Epidermal melanocyte (primary cell): ENCODE results near the gene DUSP10.

ENCODE experiments used
- DNase-seq: peaks from one replicate; pipeline ENCODE4 v3.0.0; 2011; ENCODE audit warnings: low spot score; ENCODE audit not compliant: insufficient read length

Gene DUSP10

DNA sequence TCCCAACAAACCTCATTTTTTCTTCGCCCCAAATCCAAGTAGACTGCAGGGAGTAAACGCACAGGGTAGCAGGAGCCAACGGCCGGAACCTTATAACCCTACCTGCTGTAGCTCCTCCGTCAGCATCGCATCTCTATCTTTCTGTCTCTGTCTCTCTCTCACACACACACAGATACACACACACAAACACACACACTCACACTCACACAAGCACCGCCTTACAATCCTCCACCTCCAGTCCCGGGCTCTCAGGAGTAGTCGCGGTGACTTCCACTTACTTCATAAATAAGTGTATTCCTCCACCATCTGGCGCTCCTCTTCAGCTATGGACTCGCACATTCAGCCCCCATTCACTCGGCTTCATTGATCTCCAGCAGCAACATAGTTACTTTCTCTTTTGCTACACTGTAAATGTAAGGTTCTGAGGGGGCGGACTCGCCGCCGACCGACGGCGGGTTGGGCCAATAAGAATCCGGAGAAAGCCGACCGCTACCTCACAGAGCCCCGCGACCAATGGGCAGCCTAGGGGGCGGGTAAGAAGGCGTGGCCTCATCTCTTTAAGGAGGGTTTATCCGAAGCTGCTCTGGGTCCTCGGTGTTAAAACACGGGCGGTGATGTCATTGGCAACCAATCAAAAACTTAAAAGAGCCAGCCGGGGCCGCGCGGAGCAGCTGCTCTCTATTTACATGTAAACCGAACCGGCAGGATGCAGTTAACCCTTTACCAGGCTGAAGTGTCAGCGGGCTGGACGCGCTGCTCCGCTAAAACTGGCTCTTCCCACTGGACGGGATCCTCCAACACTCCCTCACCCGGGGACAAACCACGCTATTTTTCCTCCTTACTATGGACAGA is at the start of gene DUSP10:
DUSP10 (minus strand) TSS at position 387 of the 852 bp plus-strand sequence. CDS start 2,345 bp downstream, outside the sequence.
- DNase-seq, result peak; percentile 97

DNA sequence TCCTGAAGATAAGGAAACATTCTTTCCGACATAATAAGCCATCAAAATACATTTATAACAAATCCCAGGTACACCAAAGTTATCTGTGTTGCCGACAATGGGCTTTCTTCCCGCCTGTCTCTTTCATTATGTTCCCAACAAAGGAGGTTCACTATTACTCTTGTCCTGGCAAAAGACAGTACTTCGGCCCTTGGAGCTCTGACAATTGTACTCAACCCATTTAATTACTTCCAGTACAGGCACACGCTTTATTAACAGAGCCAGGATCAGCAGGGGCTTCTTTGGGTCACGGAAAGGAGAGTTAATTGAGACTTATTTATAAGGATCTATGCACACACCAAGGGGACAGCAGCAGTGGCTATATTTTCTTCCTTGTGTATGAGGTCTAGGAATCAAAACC is 46.6 kb upstream of the DUSP10 start:
- DNase-seq, result no peak

DNA sequence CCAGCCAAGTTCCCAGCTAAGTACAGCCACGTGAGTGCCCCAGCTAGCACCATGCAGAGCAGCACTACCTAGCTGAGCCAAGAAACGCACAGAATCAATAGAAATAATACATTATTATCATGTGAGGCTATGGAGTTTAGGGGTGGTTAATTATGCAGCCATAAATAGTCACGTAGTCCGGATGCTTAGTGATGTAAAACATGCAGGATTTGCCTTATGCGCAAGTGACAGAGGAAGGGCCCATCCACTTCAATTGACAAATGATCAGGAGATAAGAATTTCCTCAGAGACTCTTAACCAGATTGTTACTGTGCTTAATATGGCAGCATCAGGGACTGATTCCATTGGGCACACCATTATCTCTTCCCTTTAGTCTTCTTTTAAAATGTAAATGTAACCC is 44.8 kb upstream of the DUSP10 start:
- no peak for DNase-seq

DNA sequence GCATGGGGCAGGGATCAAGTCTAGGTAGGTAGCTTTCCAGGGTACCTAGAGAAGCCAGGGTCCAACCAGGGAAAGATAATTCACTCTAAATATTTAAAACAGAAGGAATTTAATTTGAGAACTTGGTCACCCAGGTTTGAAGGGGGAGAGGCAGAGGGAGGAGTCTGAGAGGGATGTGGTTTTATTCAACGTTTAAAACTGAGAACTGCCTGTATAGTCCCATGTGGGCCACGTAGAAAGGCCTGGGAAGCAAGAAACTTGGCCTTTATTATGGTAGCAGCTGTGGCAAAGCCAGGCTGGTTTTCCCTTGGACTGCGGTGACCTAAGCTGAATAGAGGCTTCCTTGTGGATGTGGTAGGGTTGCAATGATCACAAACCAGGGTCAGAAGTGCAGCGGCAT is 42.0 kb upstream of the DUSP10 start:
- no peak for DNase-seq

DNA sequence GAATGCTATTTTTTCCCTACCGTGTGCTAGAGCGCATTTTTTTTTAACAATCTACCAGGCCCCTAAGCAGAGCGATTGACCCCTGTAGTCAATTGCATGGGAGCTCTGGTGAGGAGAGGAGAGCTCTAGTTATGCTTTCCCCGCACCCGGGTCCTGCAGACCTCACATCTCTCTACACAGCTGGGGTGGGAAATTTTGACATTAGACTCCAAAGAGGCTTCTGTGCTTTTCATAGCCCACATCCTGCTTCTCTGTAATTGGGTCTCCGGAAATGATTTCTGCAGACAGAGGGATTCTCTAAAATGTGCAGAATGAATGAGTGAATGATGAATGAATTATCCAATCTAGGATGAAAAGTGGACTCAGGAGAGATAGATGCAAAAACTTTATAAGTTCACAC is 41.5 kb upstream of the DUSP10 start:
- no peak for DNase-seq

DNA sequence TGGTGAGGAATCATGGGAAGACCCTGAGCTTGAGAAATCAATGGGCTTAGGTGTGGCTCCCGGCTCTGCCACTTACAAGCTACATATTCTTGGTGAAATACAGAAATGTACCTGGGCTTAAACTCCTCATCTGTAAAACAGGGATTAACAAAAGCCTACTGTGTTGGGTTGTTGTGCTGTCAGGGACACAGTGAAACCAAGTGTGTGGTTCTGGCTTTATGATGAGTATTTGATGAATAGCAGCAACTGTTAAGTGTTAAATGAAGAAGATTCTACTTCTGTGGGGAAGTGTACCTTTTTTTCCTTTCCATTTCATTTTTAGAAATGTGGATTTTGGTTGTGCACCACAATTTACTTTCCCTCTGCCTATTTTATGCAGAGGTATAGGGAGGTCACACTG is 41.1 kb upstream of the DUSP10 start:
- DNase-seq, result no peak

DNA sequence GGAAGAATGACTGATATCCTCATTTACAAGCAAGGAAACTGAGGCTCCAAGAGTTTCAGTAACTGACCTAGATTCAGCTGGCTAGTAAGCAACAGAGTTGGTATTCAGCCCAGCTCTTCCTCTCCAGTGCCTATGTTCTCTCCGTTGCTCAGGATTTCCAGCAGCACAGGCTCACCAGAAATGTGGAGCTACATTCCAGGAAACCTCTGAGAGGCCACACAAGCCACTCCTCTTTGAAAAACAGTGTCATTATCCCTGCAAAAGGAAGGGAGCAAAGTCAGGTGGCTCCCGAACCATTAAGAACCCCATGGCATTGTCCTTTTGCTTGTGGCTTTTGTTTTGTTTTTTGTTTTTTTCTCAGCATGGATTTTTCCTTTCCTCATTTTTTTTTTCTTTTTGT is 40.6 kb upstream of the DUSP10 start:
- DNase-seq, result no peak

DNA sequence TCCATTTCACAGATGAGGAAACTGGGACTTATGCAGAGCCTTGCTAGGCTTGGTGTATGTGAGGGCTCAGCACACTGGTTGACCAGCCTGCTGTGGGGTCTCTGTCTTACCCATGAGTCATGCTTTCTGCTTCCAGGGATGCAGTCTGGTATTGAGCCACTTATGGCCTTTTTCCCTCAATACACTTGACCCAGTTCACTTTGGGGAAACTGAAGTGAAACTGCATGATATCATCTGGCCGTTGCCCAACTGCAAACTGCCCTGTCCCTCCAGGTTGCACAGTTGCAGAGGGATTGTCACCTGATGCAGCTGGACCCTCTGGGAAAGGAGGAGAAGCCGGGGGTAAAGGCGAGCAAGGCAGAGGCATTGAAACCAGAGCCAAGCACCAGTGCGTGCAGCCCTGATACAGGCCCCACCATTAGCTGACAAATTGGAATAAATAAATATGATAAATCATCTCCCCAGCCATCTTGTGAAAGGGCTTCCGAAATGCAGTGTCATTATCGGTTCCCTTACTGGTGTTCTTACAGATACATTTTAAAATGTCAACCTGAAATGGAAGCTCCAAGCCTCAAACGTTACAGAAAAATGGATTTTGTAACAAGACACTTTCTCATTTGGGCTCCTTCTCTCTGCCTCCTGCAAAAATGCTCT is 39.3 kb upstream of the DUSP10 start:
- no peak for DNase-seq

DNA sequence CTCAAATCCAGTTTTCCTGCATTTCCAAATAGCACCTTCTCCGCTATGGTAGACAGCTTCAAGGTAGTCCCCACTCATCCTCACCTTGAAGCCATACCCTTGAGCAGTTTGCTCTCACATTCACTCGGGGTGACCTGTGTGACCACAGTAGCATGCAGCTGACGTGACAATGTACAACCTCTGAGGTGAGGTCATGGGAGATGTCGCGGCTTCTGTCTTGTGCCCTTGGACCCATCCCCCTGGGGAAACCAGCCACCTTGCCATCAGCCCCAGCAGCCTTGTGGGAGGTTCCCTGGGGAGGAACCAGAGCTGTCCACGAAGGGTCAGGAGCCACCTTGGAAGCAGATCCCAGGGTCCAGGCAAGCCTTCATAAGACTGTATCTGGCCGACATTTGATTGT is 38.3 kb upstream of the DUSP10 start:
- DNase-seq, result no peak

DNA sequence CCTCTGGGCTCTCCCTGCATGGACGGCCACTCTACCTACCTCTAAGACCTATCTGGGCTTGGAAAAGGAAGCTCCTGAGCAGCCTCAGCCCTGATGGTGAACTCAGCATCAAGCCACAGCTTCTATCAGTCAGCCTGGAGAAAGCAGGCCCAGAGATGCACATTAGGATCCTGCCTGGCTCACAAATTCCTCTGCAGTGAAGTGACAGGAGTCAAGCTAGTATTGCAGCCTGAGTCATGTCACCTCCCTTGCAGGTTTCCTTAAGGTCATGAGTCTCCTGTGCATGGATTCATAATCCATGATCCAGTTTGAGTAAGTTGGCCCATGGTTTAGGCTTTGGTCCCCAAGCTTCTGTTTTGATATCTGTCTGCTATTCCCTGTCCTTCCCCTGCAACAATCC is 37.9 kb upstream of the DUSP10 start:
- no peak for DNase-seq

DNA sequence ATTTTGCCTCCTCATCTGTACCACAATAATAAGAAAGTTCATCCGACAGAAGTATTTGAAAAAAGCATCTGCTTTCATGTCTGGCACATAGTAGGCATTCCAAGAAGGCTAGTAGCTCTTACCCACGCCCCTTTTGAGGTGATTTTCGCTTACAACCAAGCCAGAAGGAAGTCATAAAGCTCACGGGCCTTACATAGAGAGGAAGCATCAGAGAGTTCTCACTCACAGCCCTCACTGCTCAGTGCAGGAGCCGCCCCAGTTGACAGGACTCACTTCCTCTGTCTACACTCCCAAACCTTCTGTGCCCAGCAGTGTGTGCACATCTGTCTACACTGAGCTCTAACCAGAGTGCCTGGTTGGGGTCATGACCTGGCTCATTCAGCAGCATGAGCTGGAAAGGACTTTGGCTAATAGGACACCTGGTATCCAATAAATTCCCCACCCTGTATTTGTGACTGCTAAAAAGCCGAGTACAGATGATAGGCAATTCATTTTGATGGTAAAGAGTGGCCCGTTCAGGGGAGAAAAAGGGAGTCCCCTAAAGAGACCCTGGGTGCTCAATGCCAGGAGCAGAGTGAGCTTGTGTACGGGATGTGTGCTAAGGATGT is 36.8 kb upstream of the DUSP10 start:
- DNase-seq, result no peak

DNA sequence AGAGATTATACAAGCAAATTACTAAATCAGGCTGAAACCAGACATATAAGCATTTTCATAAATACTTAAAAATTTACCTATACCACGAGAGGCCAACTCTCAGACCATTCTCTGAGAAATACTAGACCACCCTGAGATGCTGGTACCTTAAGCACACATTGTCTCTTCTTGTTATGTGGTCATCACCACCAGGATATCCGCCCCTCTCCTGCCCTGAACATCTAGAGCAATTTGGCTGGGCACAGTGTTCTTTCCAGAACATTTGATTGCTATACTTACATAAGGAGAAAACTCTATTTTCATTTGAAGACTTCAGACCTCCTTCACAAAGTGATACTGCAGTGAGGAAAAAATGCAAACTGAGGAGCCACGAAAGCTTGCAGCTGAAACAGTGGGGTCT is 36.2 kb upstream of the DUSP10 start:
- DNase-seq, result no peak

DNA sequence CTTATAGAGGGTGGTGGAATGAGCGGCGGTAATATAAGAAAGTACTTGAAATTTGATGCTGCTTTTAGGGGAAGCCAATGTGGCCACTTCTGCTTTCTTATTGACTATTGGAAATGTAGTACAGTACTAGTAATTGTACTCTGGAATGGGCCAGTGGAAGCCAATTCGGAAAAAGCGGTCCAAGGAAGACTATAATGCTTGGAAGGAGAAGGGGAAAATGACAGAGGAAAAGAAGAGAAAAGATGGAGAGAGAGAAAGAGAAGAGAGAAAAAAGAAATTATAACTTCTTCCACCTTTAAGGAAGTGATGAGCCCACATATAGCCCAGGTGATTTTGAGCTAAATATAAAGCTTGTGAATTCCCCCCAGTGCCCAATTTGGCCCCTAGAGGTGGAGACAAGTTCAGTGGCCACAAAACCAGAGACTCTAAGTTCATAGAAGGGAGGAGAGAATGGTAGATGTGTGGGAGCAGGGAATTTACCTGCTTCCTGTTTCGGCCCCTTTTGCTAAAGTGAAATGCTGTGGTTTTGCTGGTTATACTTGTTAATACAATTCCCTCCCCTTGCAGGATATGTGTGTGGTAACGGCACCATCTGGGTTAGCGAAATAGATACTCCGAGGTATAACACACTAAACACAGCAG is 35.7 kb upstream of the DUSP10 start:
- no peak for DNase-seq

DNA sequence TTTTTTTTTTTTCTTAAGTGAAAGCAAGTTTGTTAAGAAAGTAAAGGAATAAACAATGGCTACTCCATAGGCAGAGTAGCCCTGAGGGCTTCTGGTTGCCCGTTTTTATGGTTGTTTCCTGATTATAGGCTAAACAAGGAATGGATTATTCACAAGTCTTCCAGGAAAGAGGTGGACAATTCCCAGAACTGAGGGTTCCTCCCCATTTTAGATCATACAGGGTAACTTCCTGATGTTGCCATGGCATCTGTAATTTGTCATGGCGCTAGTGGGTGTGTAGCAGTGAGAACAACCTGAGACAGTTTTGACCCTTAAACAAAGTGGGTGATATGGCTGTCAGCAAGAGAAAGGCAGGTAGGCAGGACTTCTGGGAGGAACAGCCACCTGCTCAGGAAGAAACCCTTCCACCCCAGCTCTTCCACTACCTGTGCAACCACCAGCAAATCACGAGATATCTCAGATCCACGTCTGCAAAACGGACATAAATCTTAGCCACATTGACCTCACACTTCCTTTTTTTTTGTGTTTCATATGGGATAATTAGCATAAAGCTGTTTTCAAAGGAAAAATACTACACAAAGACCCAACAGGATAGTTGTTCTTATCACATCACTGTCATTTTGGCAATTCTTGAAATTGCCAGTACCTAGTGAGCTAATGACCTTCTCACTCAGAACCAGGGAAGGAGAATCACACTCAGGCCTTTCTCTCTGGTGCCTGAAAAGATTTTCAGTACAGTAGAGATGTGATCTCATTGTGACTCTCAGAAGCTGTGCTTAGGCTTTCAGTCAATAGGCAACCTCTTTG is 34.8 kb upstream of the DUSP10 start:
- no peak for DNase-seq

DNA sequence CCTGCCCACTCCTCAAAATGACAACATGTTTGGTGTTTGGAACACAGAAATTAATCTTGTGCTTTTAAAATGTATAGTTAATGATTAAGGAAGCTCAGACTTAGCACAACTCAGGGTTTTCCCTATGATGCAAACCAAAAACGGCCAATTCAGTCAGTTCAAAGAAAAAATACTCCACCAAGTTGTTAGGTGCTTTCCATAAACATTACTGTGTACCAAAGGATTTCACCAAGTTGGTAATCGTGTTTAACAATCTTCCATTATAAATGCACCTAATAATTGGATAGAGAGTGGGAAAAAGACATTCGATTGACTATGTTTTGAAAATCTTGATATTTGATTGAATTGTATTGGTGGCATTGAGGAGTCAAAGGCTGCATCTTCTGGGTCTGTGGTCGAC is 33.3 kb upstream of the DUSP10 start:
- no peak for DNase-seq

DNA sequence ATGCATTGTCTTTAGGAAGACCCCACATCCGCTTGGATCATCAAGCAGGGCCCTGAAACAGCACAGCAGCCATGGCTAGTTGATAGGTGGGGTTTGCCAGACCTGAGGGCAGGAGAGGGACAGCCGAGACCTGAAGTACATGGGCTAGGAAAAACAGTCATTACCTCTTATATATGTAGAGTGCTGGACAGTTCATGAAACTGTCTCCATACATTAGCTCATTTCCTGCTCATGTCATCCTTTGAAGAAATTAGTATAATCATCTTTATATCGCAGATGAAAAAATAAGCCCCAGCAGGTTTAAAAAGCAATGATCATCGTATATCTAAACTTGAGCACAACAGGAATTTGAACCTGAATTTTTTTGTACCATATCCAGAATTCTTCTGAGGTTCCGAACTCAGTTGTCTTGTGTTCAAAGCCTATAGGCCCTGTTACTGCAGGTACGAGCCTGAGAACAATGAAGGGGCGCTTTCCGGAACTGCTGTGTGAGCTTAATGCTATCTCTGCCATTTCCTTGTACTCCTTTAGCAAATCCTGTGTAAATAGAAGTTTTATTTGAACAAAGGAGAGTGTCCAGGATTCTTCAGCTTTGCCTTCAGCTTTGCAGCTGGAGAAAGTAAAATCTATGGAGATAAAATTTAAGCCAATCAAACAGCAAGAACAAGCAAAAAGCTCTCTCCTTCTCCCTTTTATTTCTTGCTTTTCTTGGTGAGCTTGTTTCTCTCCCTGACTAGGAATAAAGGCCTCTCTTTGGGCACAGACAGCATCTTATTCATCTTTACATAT is 32.4 kb upstream of the DUSP10 start:
- no peak for DNase-seq

DNA sequence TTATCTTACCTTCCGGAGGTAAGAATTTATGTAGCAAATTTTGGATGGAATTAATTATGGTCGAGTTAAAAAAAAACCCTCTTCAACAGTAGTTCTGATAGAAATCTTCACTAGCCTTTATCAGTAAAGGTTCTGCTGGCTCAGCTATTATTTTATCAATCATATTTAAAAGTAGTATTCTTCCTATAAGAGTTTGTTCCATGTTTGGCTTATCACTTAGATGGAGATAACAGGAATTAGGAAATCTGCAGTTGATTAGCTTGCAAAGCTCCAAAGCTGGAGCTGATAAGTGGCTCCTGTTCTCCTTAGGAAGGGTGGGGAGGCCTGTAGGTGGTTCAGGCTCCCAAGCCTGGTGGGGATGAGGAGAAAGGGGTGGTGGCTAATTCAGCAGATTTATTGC is 31.5 kb upstream of the DUSP10 start:
- DNase-seq, result no peak

DNA sequence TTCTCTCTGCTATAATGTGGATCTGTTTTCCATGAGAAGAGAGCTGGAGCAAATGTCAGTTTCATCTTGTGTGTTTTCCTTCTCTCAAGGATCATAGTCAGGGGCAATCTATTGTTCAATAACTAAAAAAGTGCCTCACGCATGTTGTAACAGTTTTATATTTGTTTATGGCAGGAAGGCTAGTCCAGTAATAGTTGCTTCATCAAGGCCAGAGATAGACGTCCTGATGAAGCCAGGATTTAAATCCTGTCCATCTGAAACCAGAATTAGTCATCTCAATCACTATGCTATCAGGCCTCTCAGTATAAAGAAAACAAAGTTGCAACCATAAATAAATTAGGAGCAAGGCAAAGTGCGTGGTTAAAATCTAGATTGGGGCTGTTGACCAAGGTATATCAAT is 30.2 kb upstream of the DUSP10 start:
- DNase-seq, result no peak

DNA sequence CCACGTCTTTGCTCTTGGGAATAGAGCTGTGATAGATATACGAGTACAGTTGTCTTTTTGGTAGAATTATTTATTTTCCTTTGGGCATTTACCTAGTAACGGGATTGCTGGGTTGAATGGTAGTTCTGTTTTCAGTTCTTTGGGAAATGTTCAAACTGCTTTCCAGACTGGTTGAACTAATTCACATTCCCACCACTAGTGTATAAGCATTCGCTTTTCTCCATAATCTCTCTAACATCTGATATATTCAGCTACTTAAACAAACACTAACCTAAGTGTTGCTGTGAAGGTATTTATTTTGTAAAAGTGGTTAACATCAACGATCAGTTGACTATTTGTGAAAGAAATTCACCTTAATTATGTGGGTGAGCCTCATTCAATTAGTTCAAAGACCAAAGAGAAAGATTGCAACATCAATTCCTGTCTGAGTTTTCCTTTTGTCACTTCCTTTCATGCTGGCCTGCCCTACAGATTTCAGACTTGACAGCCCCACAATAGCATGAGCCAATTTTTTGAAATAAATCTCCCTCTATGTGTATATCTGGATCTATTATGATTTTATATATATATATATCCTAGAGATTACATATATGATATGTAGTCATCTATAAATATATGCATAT is 26.7 kb upstream of the DUSP10 start:
- DNase-seq, result no peak

DNA sequence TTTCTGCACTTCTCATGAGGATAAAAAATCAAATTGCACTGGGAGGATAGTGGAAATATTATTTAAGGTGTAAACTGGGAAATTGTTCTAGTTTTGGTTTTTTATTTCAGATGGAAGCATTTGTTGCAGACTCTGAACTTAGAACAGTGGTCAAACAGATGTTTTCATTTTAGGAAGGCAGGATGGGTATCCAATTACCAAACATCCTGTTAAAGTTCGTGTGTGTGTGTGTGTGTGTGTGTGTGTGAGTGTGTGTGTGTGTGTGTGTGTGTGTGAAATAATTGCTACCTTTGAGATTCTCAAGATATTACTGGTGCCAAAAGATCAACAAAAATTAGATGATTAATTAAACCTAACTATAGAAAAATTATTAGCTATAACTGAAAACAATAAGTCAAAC is 24.3 kb upstream of the DUSP10 start:
- no peak for DNase-seq
